Measurements from ENCODE around the gene SLC24A3. TPM values are rescaled to one million over a fixed set of nuclear protein-coding genes. Genes with fewer than 3 reads are reported as not detected.

SLC24A3 gene
- total RNA-seq, 2 donors from 2014 or later: 3.2 to 6.9 TPM

DNA sequence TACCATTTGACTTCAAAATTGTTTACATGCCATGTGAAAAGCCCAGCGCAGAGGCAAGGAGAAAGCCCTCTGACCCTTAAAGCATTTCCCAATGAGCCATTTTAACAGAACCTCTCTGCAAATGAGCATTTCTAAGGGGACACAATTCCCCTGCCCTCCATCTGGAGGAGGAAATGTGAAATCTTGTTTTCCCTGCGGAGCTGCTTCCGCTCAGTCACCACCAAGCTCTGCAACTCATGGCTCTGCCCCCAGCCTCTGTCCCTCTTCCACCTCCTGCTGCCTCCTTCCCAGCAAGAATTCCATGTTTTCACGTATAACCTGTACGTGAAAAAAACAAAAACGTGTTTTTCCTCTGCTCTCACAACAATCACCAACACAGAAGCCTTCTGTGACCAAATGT is 557.9 kb downstream of the SLC24A3 start:
- ATAC-seq: no peak
- DNase-seq: no peak
- intact Hi-C loops (cut with DNase I, micrococcal nuclease): no loop called here

GRCh38 chr20:19771031-19771430 is 558.6 kb downstream of the SLC24A3 start:
- no peak for DNase-seq
- no peak for ATAC-seq
- intact Hi-C loops (cut with DNase I, micrococcal nuclease): no loop called here
